HEK293 (cell line): Measurements from ENCODE around the gene SELENOS.
A peak's percentile ranks its signal among the peaks of the same experiment; 100 is the strongest.

Experiments used
- EGR2 ChIP-seq: fragments of 450-650 bp; formaldehyde crosslinking; IDR thresholded peaks from 2 replicates; pipeline ENCODE4 v1.5.1; 2016; ENCODE audit warnings: low read depth, missing biosample characterization, missing genetic modification characterization
- ELK4 ChIP-seq: IDR thresholded peaks from 2 replicates; pipeline ENCODE4 v1.6.1; 2011; ENCODE audit warnings: mild to moderate bottlenecking, low read depth, low read length, borderline replicate concordance
- HOXC10 ChIP-seq: sonication (generic); formaldehyde crosslinking; IDR thresholded peaks from 2 replicates; pipeline ENCODE4 v1.8.1; 2023; ENCODE audit warnings: mild to moderate bottlenecking, missing genetic modification reagents
- KLF1 ChIP-seq: fragments of 450-650 bp; formaldehyde crosslinking; IDR thresholded peaks from 2 replicates; pipeline ENCODE4 v1.5.1; 2016; ENCODE audit warnings: missing biosample characterization, missing genetic modification characterization
- KLF7 ChIP-seq: fragments of 450-650 bp; formaldehyde crosslinking; IDR thresholded peaks from 2 replicates; pipeline ENCODE4 v1.5.1; 2016; ENCODE audit warnings: missing biosample characterization, missing genetic modification characterization, borderline replicate concordance
- KLF9 ChIP-seq: fragments of 450-650 bp; formaldehyde crosslinking; IDR thresholded peaks from 2 replicates; pipeline ENCODE4 v1.5.1; 2016; ENCODE audit warnings: missing biosample characterization, missing genetic modification characterization, low read depth
- PBX3 ChIP-seq: sonication (generic); formaldehyde crosslinking; IDR thresholded peaks from 2 replicates; pipeline ENCODE4 v1.8.1; 2022; ENCODE audit warnings: mild to moderate bottlenecking, moderate library complexity, missing genetic modification reagents
- RBAK ChIP-seq: fragments of 450-650 bp; formaldehyde crosslinking; IDR thresholded peaks from 2 replicates; pipeline ENCODE4 v1.5.1; 2016; ENCODE audit warnings: missing biosample characterization, missing genetic modification characterization
- SP2 ChIP-seq: fragments of 450-650 bp; formaldehyde crosslinking; IDR thresholded peaks from 2 replicates; pipeline ENCODE4 v1.5.1; 2016; ENCODE audit warnings: missing biosample characterization, missing genetic modification characterization
- SP3 ChIP-seq: fragments of 450-650 bp; formaldehyde crosslinking; IDR thresholded peaks from 2 replicates; pipeline ENCODE4 v1.5.1; 2016; ENCODE audit warnings: missing biosample characterization, missing genetic modification characterization
- YY1 ChIP-seq: fragments of 450-650 bp; formaldehyde crosslinking; IDR thresholded peaks from 2 replicates; pipeline ENCODE4 v1.5.1; 2018; ENCODE audit warnings: missing biosample characterization, missing genetic modification characterization
- ZBTB20 ChIP-seq: fragments of 450-650 bp; formaldehyde crosslinking; IDR thresholded peaks from 2 replicates; pipeline ENCODE4 v1.5.1; 2016; ENCODE audit warnings: missing biosample characterization, missing genetic modification characterization
- ZBTB6 ChIP-seq: fragments of 450-650 bp; formaldehyde crosslinking; IDR thresholded peaks from 2 replicates; pipeline ENCODE4 v1.5.1; 2017; ENCODE audit warnings: missing biosample characterization, missing genetic modification characterization
- ZNF10 ChIP-seq: fragments of 450-650 bp; formaldehyde crosslinking; IDR thresholded peaks from 2 replicates; pipeline ENCODE4 v1.5.1; 2017; ENCODE audit warnings: missing biosample characterization, missing genetic modification characterization
- ZNF121 ChIP-seq: fragments of 450-650 bp; formaldehyde crosslinking; IDR thresholded peaks from 2 replicates; pipeline ENCODE4 v1.5.1; 2016; ENCODE audit warnings: missing biosample characterization, missing genetic modification characterization
- ZNF184 ChIP-seq: fragments of 450-650 bp; IDR thresholded peaks from 2 replicates; pipeline ENCODE4 v1.5.1; 2018; ENCODE audit warnings: missing biosample characterization, mild to moderate bottlenecking, missing genetic modification characterization
- ZNF221 ChIP-seq: fragments of 450-650 bp; formaldehyde crosslinking; IDR thresholded peaks from 2 replicates; pipeline ENCODE4 v1.5.1; 2017; ENCODE audit warnings: missing biosample characterization, missing genetic modification characterization, borderline replicate concordance
- ZNF24 ChIP-seq: fragments of 450-650 bp; formaldehyde crosslinking; IDR thresholded peaks from 2 replicates; pipeline ENCODE4 v1.5.1; 2016; ENCODE audit warnings: missing biosample characterization, missing genetic modification characterization
- ZNF280D ChIP-seq: fragments of 450-650 bp; formaldehyde crosslinking; IDR thresholded peaks from 2 replicates; pipeline ENCODE4 v1.5.1; 2016; ENCODE audit warnings: missing biosample characterization, missing genetic modification characterization
- ZNF335 ChIP-seq: fragments of 450-650 bp; formaldehyde crosslinking; conservative IDR thresholded peaks from 2 replicates; pipeline ENCODE4 v1.5.1; 2016; ENCODE audit warnings: missing biosample characterization, missing genetic modification characterization
- ZNF341 ChIP-seq: fragments of 450-650 bp; formaldehyde crosslinking; IDR thresholded peaks from 2 replicates; pipeline ENCODE4; 2016; ENCODE audit warnings: low read depth, missing biosample characterization, missing genetic modification characterization
- ZNF366 ChIP-seq: fragments of 450-650 bp; formaldehyde crosslinking; conservative IDR thresholded peaks from 2 replicates; pipeline ENCODE4 v1.5.1; 2016; ENCODE audit warnings: missing biosample characterization, missing genetic modification characterization
- ZNF391 ChIP-seq: fragments of 450-650 bp; formaldehyde crosslinking; IDR thresholded peaks from 2 replicates; pipeline ENCODE4 v1.5.1; 2016; ENCODE audit warnings: low read depth, missing biosample characterization, missing genetic modification characterization, borderline replicate concordance
- ZNF423 ChIP-seq: fragments of 450-650 bp; formaldehyde crosslinking; IDR thresholded peaks from 2 replicates; pipeline ENCODE4 v1.5.1; 2016; ENCODE audit warnings: missing biosample characterization, missing genetic modification characterization
- ZNF449 ChIP-seq: fragments of 450-650 bp; formaldehyde crosslinking; IDR thresholded peaks from 2 replicates; pipeline ENCODE4 v1.5.1; 2017; ENCODE audit warnings: missing biosample characterization, mild to moderate bottlenecking, missing genetic modification characterization, moderate library complexity
- ZNF501 ChIP-seq: fragments of 450-650 bp; formaldehyde crosslinking; IDR thresholded peaks from 2 replicates; pipeline ENCODE4 v1.5.1; 2016; ENCODE audit warnings: missing biosample characterization, missing genetic modification characterization
- ZNF558 ChIP-seq: fragments of 450-650 bp; formaldehyde crosslinking; IDR thresholded peaks from 2 replicates; pipeline ENCODE4 v1.5.1; 2016; ENCODE audit warnings: missing biosample characterization, missing genetic modification characterization
- ZNF596 ChIP-seq: fragments of 450-650 bp; IDR thresholded peaks from 2 replicates; pipeline ENCODE4 v1.5.0; 2018; ENCODE audit warnings: missing biosample characterization, mild to moderate bottlenecking, missing genetic modification characterization, moderate library complexity
- ZNF600 ChIP-seq: fragments of 450-650 bp; formaldehyde crosslinking; IDR thresholded peaks from 2 replicates; pipeline ENCODE4 v1.5.1; 2016; ENCODE audit warnings: missing biosample characterization, missing genetic modification characterization
- ZNF76 ChIP-seq: fragments of 450-650 bp; formaldehyde crosslinking; IDR thresholded peaks from 2 replicates; pipeline ENCODE4; 2016; ENCODE audit warnings: low read depth, missing biosample characterization, missing genetic modification characterization, borderline replicate concordance
- ZNF776 ChIP-seq: fragments of 450-650 bp; formaldehyde crosslinking; IDR thresholded peaks from 2 replicates; pipeline ENCODE4 v1.5.0; 2017; ENCODE audit warnings: missing biosample characterization, missing genetic modification characterization, borderline replicate concordance
- ZNF843 ChIP-seq: fragments of 450-650 bp; formaldehyde crosslinking; IDR thresholded peaks from 2 replicates; pipeline ENCODE4 v1.5.1; 2016; ENCODE audit warnings: missing biosample characterization, missing genetic modification characterization
- ZSCAN16 ChIP-seq: fragments of 450-650 bp; formaldehyde crosslinking; IDR thresholded peaks from 2 replicates; pipeline ENCODE4 v1.5.1; 2016; ENCODE audit warnings: missing biosample characterization, missing genetic modification characterization

The SELENOS gene

GRCh38 chr15:101294731-101295606, 17.7 kb upstream of the SELENOS start, which contains the start of gene SNRPA1 (continued):
- TF ChIP-seq ZNF280D (tag by site-specific recombination) (no peak), ZNF24 (tag by site-specific recombination) (peak; percentile 31; the same call in 1 of the 2 replicates), ZNF335 (tag by site-specific recombination) (peak; percentile 86), ZNF184 (tag by site-specific recombination) (no peak), ZSCAN16 (tag by site-specific recombination) (peak; percentile 58; the same call in 1 of the 2 replicates), EGR2 (tag by site-specific recombination) (peak; percentile 73), ZNF558 (tag by site-specific recombination) (no peak), KLF7 (peak; percentile 50; the same call in 1 of the 2 replicates), ZNF366 (tag by site-specific recombination) (no peak), ZNF596 (tag by site-specific recombination) (no peak), ZNF600 (tag by site-specific recombination) (peak; percentile 98), ZBTB6 (tag by site-specific recombination) (no peak), ZNF776 (tag by site-specific recombination) (no peak), ZNF10 (tag by site-specific recombination) (no peak), ZNF121 (peak; percentile 45), ZNF423 (tag by site-specific recombination) (no peak), ZNF449 (tag by site-specific recombination) (peak; percentile 63; the same call in 1 of the 2 replicates), PBX3 (CRISPR knock-in tag) (peak; percentile 63), ZNF843 (peak; percentile 46; the same call in 1 of the 2 replicates), RBAK (tag by site-specific recombination) (no peak), KLF1 (peak; percentile 72), KLF9 (peak; percentile 98), SP2 (tag by site-specific recombination) (peak; percentile 81), ZNF221 (tag by site-specific recombination) (no peak), SP3 (tag by site-specific recombination) (peak; percentile 95), ZNF341 (tag by site-specific recombination) (peak; percentile 91), YY1 (tag by site-specific recombination) (0 out of 2 replicates have a peak, but pooled peaks have one; percentile 22), ZNF501 (tag by site-specific recombination) (peak; percentile 79), ELK4 (no peak; the same call in 1 of the 2 replicates), ZNF76 (tag by site-specific recombination) (peak; percentile 97), ZNF391 (tag by site-specific recombination) (peak; percentile 73; the same call in 1 of the 2 replicates), HOXC10 (CRISPR knock-in tag) (no peak), ZBTB20 (tag by site-specific recombination) (peak; percentile 82; the same call in 1 of the 2 replicates)
